NCI-H345 treated with DMSO at 0.1 percent for 48 hours (cell line): ENCODE data around the gene PCCB.
"Not testable (repeated sequence)": the region's sequence is repeated elsewhere in the genome, so short reads cannot be mapped to it uniquely, and the experiment has no call there.

Source experiments
- DNase-seq: peaks from one replicate; lab custom pipeline; 2025; ENCODE audit not compliant: unreplicated experiment; lab: John Stamatoyannopoulos, UW

The PCCB gene

DNA sequence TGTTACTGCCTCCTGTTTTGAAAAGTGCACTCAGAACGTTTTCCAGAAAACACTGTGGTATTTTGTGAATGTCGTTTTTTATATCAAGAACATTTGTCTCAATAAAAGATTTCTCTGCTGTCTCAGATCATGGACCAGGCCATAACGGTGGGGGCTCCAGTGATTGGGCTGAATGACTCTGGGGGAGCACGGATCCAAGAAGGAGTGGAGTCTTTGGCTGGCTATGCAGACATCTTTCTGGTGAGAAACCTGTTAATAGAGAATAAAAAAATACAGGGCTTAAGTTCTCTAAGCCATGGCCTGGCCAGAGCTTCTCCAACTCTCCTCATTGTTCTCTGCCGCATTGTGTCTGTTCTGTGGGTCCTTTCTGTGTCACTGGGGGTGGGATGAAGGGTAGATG is 11.7 kb downstream of the PCCB start:
- no peak for DNase-seq

DNA sequence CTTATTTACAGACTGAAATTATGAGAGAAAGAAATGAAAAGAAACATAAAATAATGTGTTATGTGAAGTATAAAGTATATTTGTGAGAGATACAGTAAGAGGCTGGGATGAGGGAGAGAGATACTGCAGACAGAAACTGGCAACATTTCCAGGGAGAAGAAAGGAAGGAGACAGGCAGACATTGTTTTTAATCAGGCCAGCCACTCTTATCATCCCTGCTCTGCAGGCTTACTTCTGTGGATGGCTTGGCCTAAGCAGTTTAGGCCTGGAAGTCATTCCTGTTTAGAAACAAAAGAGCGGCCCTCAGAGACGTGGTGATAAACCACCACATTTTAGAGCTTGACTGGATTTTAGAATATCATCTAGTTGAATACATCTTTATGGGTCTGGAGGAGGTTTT is 12.4 kb downstream of the PCCB start:
- no peak for DNase-seq

DNA sequence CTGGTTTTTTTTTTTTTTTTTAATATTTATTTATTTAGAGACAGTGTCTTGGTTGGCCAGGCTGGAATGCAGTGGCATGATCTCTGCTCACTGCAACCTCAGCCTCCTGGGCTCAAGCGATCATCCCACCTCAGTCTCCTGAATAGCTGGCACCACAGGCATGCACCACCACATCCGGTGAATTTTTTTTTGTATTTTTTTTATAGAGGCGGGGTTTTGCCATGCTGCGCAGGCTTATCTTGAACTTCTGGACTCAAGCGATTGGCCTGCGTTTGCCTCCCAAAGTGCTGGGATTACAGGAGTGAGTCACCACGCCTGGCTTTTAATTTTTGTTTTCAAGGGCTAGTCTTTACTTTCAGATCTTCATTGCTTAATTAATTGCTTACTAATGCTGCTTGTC is 13.1 kb downstream of the PCCB start:
- no peak for DNase-seq

DNA sequence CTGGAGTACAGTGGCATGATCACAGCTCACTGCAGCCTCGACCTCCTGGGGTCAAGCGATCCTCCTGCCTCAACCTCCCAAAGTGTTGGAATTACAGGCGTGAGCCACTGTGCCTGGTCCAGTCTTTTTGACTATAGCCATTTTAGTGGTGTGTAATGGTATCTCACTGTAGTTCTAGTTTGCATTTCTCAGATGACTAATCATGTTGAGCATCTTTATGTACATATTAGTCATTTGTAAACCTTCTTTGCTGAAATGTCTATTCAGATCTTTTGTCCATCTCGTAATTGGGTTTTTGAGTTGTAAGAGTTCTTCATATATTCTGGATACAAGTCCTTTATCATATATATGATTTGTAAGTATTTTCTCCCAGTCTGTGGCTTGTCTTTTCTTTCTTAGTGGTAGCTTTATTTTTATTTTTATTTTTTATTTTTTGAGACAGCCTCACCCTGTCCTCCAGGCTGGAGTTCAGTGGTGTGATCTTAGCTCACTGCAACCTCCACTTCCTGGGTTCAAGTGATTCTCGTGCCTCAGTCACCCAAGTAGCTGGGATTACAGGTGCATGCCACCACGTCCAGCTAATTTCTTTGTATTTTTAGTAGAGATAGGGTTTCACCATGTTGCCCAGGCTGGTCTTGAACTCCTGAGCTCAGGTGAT is 16.5 kb downstream of the PCCB start:
- DNase-seq, result not testable (repeated sequence)

- no peak for DNase-seq
These were observed 17.1 kb downstream of the PCCB start for GRCh38 chr3:136267235-136267634.

DNA sequence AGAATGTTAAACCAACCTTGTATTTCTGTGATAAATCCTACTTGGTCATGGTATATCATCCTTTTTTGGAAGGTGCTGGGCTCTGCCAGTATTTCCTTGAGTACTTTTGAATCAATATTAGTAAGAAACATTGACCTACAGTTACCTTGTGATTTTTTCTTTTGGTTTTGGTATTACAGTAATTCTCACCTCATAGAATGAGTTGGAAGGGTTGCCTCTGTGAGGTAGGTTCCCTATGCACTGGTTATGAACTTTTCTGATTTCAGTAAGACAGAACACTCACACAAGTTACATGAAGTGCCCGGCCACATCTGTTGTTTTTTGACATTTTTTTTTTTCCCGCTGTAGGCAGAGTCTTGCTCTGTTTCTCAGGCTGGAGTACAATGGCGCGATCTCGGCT is 20.0 kb downstream of the PCCB start:
- DNase-seq, result no peak

GRCh38 chr3:136271626-136272025 is 21.5 kb downstream of the PCCB start:
- not testable (repeated sequence) for DNase-seq

DNA sequence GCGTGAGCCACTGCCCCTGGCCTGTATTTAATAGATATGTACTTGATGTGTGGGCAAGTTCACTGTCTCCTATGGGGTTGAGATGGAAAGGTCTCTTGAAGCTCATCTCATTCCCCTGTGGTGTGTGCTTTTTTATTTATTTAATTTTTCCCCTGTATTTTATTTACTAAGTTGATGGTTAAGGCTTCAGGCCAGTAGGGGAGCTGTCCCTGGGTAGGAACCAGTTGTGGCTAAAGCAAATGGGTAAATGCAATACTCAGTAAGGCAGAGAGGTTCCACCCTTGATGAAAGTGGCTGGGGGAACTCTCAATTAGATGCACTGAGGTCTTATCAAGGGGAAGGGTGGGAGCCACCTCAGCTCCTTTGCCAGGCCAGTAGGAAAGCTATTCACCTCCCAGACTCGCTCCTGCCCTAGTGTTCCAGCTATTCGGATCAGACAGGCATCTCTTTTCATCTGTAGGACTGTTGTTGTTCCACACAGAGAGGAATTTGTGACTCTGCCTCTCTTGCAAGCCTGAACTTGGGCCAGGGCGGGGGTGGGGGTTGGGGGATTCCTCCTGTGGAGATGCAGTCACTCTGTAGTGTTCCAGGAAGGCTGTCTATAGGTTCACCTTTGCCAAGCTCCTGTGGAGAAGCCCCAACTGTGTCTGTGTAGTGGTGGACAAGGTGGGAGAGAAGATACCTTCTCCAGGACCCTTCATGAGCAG is 26.1 kb downstream of the PCCB start:
- DNase-seq, result no peak

DNA sequence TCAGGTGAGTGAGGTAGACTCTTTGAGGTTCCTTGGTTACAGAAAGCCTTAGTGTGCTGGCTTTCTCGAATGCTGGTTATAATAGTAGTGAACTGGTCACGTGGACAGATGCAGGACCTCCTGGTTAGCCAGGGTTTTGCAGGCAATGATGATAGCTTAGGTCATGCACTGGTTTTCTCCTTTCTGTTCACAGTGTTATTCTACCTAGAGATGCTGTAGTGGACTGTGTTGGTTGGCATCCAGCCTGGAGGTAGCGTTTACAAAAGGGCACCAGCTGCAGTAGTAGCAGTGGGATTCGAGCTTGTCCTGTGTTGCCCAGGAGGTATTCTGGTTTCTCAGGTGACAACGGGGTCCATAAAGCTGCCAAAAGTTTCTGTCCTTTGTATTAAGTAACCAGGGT is 27.0 kb downstream of the PCCB start:
- peak; percentile 12 for DNase-seq

DNA sequence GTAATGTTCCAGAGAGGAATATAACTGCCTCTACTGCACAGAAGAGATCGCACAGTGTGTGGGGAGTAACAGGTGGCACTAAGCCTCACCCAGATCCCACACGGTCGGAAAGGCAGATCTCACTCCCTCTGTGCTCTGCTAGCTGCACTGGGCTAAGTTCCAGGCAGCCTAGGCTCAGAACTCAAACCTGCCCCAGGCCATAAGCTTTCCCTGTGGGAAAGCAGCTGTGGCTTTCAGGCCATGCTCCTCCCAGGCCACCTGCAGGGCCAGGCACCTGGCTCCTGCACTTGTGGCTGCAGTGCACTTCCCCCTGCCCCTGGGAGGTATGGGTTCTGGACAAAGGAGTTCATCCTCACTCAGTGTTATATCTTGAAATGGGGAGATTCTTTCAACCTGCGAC is 27.5 kb downstream of the PCCB start:
- peak; percentile 70 for DNase-seq

GRCh38 chr3:136279092-136279491 is 29.0 kb downstream of the PCCB start:
- no peak for DNase-seq

- DNase-seq, result no peak
These were observed 30.8 kb downstream of the PCCB start for GRCh38 chr3:136280961-136281360.

GRCh38 chr3:136281966-136282520 is 31.9 kb downstream of the PCCB start:
- no peak for DNase-seq

- no peak for DNase-seq
These were observed 33.5 kb downstream of the PCCB start for GRCh38 chr3:136283627-136284026.

GRCh38 chr3:136291302-136291701 is 41.2 kb downstream of the PCCB start:
- no peak for DNase-seq

DNA sequence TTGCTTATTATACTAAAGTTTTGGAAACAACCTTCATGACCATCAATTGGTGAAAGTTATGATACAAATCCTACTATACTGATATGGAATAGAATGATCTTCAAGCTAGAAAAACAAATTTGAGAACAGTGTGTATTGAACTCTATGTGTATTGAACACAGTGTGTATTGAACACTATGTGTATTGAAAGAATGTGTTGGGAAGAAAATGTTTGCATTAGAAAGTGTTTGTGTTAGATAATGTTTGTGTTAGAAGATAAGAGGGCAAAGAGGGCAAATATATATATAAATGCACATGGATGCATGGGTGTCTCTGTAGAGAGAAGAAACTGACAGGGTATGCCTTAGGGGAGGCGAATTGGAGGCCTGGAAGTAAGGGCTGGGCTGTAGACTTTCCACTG is 42.4 kb downstream of the PCCB start:
- DNase-seq, result no peak

DNA sequence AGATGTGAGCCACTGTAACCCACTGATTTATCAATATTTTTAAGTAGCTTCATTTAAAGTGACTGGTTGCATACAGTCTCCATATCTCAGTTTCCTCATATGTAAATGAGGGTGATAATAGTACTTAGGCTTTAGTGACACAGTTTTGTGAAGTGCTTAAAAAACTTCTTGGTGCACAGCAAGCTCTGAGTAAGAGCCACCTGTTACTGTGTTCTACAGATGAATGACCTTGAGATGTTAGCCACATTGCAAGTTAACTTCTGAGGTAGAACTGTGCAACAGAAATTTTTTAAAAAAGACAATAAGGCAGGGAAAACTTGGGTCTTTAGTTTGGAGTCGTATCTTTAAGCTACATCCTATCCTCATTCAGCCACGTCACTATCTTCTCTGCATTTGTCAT is 43.1 kb downstream of the PCCB start:
- no peak for DNase-seq

GRCh38 chr3:136294176-136294575 is 44.0 kb downstream of the PCCB start:
- DNase-seq, result no peak

- DNase-seq, result no peak
These were observed 46.8 kb downstream of the PCCB start for GRCh38 chr3:136296960-136297359.

- DNase-seq, result no peak
These were observed 47.7 kb downstream of the PCCB start for GRCh38 chr3:136297826-136298225.

DNA sequence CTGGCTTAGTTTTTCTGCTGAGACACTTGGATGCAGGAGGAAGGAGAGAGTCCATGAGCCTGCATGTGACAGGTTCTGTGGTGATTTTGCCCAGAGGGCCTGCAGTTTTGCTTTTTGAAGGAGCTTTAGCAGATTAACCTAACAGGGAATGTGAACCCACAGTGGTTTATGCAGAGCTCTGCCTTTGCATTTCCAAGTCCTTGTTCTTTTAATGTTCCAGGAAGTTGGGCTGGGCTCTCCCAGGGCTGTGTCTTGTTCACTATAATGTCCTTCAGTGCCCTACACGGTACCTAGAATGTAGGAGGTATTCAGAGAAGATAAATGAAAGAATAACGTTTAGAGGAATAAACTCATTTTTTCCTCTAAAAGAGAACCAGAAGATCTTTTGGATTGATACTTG is 50.3 kb downstream of the PCCB start:
- DNase-seq, result no peak

GRCh38 chr3:136305879-136306278 is 55.7 kb downstream of the PCCB start:
- DNase-seq, result no peak

GRCh38 chr3:136311261-136311660 is 61.1 kb downstream of the PCCB start:
- no peak for DNase-seq
